ENCODE results near the gene ASCL2. TPM values are rescaled to one million over a fixed set of nuclear protein-coding genes. Genes with fewer than 3 reads are reported as not detected.
A peak's percentile ranks its signal among the peaks of the same experiment; 100 is the strongest.

The ASCL2 gene
- total RNA-seq, 2 donors from 2014 or later = 3.0 TPM; not detected in 1

DNA sequence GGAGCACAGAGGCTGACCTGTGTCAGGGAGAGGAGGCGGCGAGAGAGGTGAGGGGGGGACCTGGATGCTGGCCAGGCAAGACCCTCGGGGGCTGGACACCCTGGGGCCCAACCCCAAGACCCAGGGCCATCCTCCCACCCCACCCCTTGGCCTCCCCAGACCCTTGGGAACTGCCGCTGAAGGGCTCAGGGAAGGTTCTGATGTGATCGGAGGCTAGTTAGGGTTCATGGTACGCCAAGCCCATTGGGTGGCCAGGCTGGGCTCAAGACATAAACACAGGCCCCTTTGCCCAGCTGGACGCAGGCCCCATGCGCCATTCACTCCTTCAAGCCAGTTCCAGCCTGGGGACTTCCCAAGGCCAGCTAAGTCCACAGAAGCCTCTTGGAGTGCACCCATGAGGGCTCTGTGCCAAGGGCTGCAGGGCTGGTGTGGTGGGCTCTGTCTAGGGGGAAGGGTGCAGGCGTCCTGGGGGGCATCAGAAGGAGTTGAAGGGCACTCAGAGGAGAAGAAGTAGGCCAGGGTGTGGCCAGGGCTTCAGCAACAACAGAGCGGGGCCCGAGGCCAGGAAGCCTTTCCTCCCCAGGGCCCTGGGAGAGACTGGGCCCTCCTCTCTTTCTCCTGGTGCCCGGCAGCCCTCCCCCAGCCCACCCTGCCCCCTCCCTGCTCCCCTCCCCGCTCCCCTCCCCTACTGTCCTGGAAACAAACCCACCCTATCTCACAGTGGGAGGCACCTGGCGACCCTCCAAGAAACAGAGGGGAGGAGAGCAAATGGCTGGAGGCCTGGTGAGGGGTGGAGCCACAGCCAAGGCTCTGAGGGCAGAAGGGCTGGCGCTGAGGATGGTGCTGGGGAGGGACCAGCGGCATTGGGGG, 44.4 kb upstream of the ASCL2 start:
- Histone ChIP-seq H3K27ac (peak overlapping the region; percentile 63 to 78 (median 72)), H3K9me3 (no peaks in the 10 kb centered on the region), H3K36me3 (replicated peaks in 1 of 2; ENCODE audit: insufficient read depth in 1 of 2, low read depth in 2 of 2) (no peaks in the 10 kb centered on the region), H3K4me3 (no peak overlapping the region), H3K27me3 (no peaks in the 10 kb centered on the region), H3K4me1 (peaks cover 20% of the 10 kb centered on the region)
- ATAC-seq (peak; percentile 84), DNase-seq (peak; percentile 80 to 89 (median 87))
- intact Hi-C loops (cut with DNase I) = no loop called here
- peak in 1 of 3 donors; percentile 47 for TF ChIP-seq POLR2A (IDR thresholded peaks at IDR 0.05)
- TF ChIP-seq, protein P1, sequence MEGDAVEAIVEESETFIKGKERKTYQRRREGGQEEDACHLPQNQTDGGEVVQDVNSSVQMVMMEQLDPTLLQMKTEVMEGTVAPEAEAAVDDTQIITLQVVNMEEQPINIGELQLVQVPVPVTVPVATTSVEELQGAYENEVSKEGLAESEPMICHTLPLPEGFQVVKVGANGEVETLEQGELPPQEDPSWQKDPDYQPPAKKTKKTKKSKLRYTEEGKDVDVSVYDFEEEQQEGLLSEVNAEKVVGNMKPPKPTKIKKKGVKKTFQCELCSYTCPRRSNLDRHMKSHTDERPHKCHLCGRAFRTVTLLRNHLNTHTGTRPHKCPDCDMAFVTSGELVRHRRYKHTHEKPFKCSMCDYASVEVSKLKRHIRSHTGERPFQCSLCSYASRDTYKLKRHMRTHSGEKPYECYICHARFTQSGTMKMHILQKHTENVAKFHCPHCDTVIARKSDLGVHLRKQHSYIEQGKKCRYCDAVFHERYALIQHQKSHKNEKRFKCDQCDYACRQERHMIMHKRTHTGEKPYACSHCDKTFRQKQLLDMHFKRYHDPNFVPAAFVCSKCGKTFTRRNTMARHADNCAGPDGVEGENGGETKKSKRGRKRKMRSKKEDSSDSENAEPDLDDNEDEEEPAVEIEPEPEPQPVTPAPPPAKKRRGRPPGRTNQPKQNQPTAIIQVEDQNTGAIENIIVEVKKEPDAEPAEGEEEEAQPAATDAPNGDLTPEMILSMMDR (IDR thresholded peaks at IDR 0.05) = no peak
- WGBS, 2 donors = 33 to 46% methylated on average over 9 to 15 of the region's 16 CpGs

DNA sequence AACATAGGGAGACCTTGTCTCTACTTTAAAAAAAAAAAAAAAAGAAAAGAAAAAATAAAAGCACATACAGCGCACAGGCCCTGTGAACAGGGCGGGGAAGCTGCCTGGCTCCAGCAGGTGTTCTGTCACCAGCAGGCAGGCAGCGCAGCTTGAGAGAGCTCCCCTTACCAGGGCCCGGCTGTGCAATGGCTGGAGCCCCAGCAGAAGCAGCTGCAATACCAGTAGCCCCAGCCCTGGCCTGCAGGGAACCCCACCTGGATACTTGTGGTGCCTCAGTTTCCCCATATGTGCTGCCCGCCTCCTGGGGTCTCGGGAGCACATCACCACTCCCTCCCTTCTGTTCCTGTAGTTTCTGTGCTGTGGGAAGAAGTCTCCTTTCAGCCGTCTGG, 43.7 kb upstream of the ASCL2 start:
- TF ChIP-seq, protein P1 (IDR thresholded peaks at IDR 0.05) = no peak
- TF ChIP-seq POLR2A (IDR thresholded peaks at IDR 0.05) = no peak
- intact Hi-C loops (cut with DNase I) = no loop called here
- ATAC-seq (no peak), DNase-seq (peak in 2 of 4 donors; percentile 2 to 8)
- Histone ChIP-seq H3K36me3 (replicated peaks in 1 of 2; ENCODE audit: insufficient read depth in 1 of 2, low read depth in 2 of 2) (no peaks in the 10 kb centered on the region), H3K27ac (peak overlapping the region in 3 of 4 donors; percentile 68 to 78 (median 75)), H3K27me3 (no peaks in the 10 kb centered on the region), H3K4me3 (no peak overlapping the region), H3K9me3 (no peaks in the 10 kb centered on the region), H3K4me1 (peaks cover 20% of the 10 kb centered on the region)
- 84 to 90% methylated on average over 6 to 7 of the region's 7 CpGs for WGBS, 2 donors

- ATAC-seq (no peak), DNase-seq (peak in 2 of 4 donors; percentile 13)
- Histone ChIP-seq H3K27me3 (no peaks in the 10 kb centered on the region), H3K27ac (peak overlapping the region in 2 of 4 donors; percentile 33 to 78), H3K4me1 (peaks cover 20% of the 10 kb centered on the region), H3K9me3 (no peaks in the 10 kb centered on the region), H3K36me3 (replicated peaks in 1 of 2; ENCODE audit: insufficient read depth in 1 of 2, low read depth in 2 of 2) (no peaks in the 10 kb centered on the region), H3K4me3 (no peak overlapping the region)
- TF ChIP-seq, protein P1 (IDR thresholded peaks at IDR 0.05) = no peak
- no peak for TF ChIP-seq POLR2A (IDR thresholded peaks at IDR 0.05)
- intact Hi-C loops (cut with DNase I) = no loop called here
- WGBS, 2 donors = 87 to 92% methylated on average over 22 to 34 of the region's 34 CpGs
These were observed 42.9 kb upstream of the ASCL2 start for GRCh38 chr11:2313051-2313951.

DNA sequence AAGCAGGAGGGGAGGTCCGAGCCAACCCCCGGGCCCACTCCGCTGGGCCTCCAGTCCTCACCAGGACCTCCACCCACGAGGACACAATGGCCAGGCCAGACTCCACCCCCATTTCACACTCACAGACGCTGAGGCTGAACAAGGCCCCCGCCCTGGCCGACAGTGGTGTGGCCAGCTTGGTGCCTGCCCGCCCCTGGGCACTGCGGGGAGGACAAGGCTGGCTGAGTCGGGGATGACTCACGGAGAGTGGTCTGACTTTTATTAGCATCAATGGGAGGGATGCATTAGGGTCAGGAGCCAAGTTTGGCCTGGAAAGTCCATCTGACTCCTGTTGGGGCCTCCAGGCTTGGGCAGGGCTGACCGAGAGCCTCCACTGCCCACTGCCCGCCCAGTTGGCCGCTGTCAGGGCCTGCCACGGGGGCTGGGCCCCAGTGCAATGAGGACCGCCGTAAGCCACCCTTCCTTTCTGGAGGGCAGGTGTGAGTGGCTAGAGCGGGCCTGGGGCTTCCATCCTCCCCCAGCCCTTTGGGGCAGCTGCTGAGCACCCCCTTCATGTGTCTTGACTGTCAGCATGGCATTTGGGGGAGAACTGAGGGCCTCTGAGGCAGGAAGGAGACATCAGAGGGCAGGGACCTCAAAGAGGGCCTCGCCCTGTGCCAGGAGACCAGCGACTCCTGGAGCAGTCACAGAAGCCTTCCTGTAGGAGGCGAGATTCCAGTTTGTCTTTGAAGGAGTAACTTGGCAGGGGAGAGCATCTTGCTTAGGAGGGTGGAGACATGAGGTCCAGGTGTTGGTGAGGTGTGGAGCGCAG, 42.0 kb upstream of the ASCL2 start:
- no peak overlapping the region for H3K27ac ChIP-seq
- no peak overlapping the region for H3K4me3 ChIP-seq
- TF ChIP-seq POLR2A (IDR thresholded peaks at IDR 0.05) = no peak
- TF ChIP-seq, protein P1 (IDR thresholded peaks at IDR 0.05) = no peak
- ATAC-seq (no peak), DNase-seq (peak in 2 of 4 donors; percentile 10 to 11)
- intact Hi-C loops (cut with DNase I) = no loop called here
- no peaks in the 10 kb centered on the region for H3K36me3 ChIP-seq (replicated peaks in 1 of 2; ENCODE audit: insufficient read depth in 1 of 2, low read depth in 2 of 2)
- WGBS, 2 donors = 79 to 86% methylated on average over 7 to 22 of the region's 22 CpGs
- H3K27me3 ChIP-seq = no peaks in the 10 kb centered on the region
- peaks cover 20% of the 10 kb centered on the region for H3K4me1 ChIP-seq
- no peaks in the 10 kb centered on the region for H3K9me3 ChIP-seq
